Activated CD4-positive, CD25-positive, alpha-beta regulatory T cell treated with anti-CD3 and anti-CD28 coated beads, Interleukin-2, amount 50 U/mL, for 16 hours (primary cell): ENCODE data around the gene FCER1A.
"Not testable (repeated sequence)": the region's sequence is repeated elsewhere in the genome, so short reads cannot be mapped to it uniquely, and the experiment has no call there.

Experiments used
- DNase-seq: peaks from one replicate; pipeline ENCODE4 v3.0.0-alpha.2; 2020; ENCODE audit warnings: low read depth, low spot score

Gene FCER1A

GRCh38 chr1:159349374-159349773 lies 47.2 kb downstream of the FCER1A start:
- DNase-seq = not testable (repeated sequence)

DNA sequence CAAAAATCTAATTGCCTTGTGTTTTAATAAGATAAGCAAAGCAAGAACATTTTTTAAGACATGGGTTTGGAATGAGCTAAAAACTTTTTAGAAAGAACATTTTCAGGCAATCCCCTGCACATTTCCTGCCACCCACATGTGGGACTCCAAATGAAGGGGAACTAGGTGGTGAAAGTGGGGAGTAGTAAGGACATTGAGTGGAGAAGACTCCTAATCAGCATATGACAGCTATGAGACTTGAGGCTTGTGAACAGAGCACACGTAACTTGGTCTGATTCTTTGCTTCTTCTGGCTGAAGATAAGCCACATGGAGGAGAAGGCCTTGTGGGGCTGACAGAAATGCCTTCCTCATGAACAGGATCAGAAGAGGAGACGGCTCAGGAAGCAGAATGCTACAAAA lies 50.3 kb downstream of the FCER1A start:
- no peak for DNase-seq
